Measurements from ENCODE around the gene FASTKD2.

DNA sequence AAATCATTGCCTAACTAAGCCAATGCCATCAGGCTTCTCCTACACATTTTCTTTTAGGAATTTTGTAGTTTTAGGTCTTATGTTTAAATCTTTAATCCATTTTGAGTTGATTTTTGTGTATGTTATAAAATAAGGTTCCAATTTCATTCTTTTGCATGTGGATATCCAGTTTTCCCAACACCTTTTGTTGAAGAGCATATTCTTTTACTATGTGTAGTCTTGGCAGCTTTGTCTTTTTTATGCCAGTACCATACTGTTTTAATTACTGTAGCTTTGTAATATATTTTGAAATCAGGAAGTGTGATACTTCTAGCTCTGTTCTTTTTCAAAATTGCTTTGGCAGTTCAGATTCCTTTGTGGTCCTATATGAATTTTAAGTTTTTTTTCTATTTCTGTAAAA is 11.0 kb downstream of the FASTKD2 start:
- TF ChIP-seq, protein P1, sequence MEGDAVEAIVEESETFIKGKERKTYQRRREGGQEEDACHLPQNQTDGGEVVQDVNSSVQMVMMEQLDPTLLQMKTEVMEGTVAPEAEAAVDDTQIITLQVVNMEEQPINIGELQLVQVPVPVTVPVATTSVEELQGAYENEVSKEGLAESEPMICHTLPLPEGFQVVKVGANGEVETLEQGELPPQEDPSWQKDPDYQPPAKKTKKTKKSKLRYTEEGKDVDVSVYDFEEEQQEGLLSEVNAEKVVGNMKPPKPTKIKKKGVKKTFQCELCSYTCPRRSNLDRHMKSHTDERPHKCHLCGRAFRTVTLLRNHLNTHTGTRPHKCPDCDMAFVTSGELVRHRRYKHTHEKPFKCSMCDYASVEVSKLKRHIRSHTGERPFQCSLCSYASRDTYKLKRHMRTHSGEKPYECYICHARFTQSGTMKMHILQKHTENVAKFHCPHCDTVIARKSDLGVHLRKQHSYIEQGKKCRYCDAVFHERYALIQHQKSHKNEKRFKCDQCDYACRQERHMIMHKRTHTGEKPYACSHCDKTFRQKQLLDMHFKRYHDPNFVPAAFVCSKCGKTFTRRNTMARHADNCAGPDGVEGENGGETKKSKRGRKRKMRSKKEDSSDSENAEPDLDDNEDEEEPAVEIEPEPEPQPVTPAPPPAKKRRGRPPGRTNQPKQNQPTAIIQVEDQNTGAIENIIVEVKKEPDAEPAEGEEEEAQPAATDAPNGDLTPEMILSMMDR (IDR thresholded peaks at IDR 0.05), result no peak
- TF ChIP-seq EP300 (IDR thresholded peaks at IDR 0.05) (no peak), POLR2A (IDR thresholded peaks at IDR 0.05) (no peak)

Data from ovary (tissue), 3 donors.